HuH-7.5 (cell line): ENCODE data around the gene ESPNL.

Experiments used
- DNase-seq: peaks from one replicate; pipeline ENCODE4 v3.0.0; 2011; ENCODE audit warnings: low spot score

Gene ESPNL

DNA sequence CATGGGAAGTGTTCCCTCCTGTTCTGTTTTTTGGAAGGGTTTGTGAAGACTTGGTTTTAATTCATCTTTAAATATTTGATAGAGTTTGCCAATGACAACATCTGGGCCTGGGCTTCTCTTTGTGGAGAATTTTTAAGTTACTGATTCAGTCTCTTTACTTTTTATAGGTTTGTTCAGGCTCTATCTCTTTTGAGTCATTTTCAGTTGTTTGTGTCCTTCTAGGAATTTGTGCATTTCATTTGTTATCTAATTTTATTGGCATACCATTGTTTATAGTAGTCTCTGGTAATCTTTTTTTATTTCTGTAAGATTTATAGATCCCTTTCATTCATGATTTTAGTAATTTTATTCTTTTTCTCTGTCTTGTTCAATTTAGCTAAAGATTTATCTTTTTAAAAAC lies 24.7 kb upstream of the ESPNL start:
- no peak for DNase-seq

- no peak for DNase-seq
Measured at GRCh38 chr2:238077292-238077691, 22.8 kb upstream of the ESPNL start.

DNA sequence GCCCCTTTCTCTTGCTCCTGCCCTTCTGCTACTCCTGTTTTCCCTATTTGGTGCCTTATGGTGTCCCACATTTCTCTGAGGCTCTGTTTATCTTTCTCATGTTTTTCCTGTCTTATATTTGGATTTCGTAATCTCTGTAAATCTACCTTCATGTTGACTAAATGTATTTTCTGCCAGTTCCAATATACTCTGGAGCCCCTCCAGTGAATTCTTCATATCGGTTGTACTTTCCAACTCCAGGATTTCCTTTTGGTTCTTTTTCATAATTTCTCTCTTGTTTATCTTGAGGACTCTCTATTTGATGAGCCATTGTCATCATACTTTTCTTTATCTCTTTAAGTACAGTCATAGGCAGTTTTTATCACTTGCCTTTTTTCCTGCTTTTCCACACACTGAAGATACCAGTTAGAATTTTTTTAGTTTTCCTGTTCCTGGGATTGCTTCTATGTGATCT lies 20.2 kb upstream of the ESPNL start:
- DNase-seq, result no peak

GRCh38 chr2:238080518-238080917 lies 19.6 kb upstream of the ESPNL start:
- no peak for DNase-seq

- no peak for DNase-seq
Measured at GRCh38 chr2:238081150-238081549, 19.0 kb upstream of the ESPNL start.

DNA sequence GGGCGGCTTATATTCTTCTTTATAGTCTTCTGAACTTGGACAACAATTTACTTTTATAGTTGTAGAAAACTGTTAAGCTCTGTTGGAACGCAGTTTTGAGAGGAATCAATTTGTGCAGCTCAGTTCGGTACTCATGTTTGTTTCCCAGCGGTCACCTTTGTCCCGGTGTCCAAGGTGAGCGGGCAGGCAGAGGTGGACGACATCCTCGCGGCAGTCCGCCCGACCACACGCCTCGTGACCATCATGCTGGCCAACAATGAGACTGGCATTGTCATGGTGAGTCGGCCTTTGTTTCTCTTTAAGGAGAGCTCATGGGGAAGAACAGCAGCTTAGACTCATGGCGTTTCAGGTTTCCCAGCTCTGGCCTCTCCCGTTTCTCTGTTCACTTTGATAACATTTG lies 18.6 kb upstream of the ESPNL start:
- DNase-seq, result no peak

- DNase-seq, result no peak
Measured at GRCh38 chr2:238082151-238082550, 18.0 kb upstream of the ESPNL start.

- DNase-seq, result no peak
Measured at GRCh38 chr2:238082827-238083226, 17.3 kb upstream of the ESPNL start.

DNA sequence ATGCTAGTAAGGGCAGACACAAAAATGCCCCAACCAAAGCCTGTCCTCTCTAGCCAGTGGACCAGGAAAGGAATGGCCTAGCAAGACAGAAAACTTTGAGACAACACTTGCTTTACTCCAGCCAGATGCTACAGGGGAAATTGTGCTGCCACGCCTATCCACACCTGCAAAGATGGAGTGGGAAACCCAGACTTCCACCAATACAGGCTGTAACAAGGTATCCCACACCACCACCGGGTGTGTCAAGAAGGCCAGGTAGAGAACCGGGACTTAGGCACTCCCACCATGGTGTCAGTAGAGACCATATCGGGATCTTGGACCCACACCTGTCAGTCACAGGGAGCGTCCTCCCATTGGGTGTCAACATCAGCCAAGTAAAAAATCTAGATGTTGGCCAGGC lies 16.2 kb upstream of the ESPNL start:
- DNase-seq, result no peak

DNA sequence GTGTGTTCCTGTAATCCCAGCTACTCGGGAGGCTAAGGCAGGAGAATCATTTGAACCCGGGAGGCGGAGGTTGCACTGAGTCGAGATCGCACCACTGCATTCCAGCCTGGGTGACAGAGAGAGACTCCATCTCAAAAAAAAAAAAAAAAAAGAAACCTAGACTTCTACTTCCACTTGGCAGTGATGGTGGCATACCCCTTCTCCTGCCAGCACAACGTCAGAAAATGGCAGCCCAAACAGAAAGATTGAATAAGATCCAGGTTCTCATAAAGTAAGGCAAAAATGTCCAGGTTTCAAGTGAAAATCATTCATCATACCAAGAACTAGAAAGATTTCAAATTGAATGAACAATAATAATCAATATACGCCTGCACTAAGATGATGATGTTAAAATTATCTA lies 15.4 kb upstream of the ESPNL start:
- no peak for DNase-seq

- no peak for DNase-seq
Measured at GRCh38 chr2:238085899-238086298, 14.2 kb upstream of the ESPNL start.

- DNase-seq, result no peak
Measured at GRCh38 chr2:238087211-238087610, 12.9 kb upstream of the ESPNL start.

GRCh38 chr2:238090887-238091286 lies 9.3 kb upstream of the ESPNL start:
- no peak for DNase-seq

DNA sequence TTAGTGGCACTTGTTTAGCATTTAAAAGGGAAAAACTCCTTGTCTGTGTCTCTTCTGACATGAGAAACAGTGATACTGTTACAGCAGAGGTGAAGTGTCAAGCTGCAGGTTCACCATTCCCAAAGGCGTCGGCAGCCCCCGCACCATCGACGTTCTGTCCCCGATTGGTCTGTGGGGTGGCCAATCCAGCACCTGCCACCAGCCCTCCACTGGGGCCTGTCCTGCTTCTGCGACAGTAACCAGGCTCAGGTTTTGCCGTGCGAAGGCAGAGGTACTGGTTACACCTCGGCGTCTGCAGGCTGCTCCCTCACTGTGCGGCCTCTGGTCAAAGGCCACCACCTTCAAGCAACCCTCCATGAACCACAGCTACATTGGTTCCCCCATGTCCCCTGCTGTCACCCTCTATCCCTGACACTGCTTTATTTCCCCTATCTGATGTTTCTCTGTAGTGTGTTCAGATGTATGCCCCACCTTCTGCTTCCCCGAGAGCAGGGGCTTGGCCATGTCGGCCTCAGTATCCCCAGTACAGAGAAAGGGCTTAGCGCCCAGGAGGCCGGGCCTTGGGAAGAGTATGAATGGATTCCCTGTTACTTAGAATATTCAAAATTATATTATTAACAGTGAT lies 8.6 kb upstream of the ESPNL start:
- no peak for DNase-seq

GRCh38 chr2:238092486-238093035 lies 7.6 kb upstream of the ESPNL start:
- DNase-seq, result no peak

GRCh38 chr2:238093181-238094140 lies 6.7 kb upstream of the ESPNL start:
- no peak for DNase-seq

DNA sequence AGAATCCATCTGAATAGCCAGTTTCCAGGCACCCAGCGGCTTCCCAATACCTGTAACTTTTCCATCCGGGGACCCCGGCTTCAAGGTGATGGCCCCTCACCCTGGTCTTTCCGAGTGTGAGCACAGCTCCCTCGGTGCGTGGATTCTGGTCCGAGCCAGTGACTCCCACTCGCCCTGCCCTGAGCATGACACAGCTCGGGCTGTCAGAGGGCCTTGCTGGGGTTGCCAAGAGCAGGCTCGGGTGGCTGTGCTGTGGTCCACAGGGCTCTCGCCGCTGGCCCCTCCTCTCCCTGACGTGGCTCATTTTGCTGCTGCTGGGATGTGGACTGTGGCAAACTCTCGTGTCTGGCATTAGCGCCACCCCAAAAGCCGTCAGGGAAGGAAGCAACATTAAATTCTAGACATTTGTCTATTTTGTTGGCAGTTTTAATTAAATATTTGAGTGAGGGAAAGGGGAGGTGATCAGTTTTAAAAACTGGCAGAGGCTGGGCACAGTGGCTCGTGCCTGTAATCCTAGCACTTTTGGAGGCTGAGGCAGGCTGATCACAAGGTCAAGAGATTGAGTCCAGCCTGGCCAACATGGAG lies 5.6 kb upstream of the ESPNL start:
- DNase-seq, result no peak

DNA sequence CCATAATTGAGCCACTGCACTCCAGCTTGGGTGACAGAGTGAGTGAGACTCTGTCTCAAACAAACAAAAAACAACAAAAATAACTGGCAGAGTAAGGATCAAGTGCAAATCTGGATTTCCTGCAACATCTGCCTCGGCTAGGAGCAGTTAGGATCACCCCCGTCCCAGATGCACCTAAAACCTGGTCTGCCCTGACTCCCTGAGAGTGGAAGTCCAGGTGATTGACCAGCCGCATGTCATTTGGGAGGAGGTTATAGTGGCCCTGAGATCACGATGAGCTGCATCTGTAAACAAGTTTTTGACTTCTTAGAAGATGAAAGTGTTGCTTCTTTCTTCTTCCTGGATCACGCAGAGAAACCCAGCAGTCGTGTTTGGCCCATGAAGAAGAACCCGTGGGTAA lies 5.0 kb upstream of the ESPNL start:
- DNase-seq, result no peak

DNA sequence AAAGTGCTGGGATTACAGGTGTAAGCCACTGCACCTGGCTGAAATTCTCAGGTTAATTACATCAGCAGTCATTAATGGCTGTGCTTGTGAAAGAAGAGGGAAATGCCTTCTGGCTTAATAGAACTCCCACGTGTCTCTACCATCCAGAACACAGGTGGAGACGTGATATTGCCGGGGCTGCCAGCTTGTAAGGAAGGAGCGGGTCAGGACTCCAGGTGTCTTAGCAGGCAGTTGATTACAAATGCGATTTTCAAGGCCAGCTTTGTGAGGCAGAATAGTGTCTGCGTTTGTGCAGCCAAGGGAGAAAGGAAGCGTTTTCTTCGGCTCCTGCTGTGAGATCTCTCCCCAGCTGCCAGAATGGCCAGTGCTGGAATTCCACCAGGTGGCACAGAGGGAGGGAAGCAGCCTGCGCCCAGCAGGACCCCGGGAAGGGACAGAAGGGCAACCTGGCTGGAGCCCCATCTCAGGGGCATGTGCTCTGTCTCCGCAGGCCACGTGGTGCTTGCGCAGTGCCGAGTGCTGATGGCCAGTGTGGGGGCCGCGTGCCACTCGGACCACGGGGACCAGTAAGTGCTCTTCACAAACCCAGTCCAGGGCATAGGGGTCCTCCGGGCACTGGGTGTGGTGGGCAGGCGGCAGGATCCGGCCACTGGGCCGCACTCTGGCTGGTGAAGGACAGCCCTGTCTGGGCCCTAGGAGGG lies 3.7 kb upstream of the ESPNL start:
- DNase-seq, result no peak

- no peak for DNase-seq
Measured at GRCh38 chr2:238097201-238097987, 2.7 kb upstream of the ESPNL start.
